Activated CD8-positive, alpha-beta memory T cell treated with anti-CD3 and anti-CD28 coated beads, Interleukin-2, amount 10 ng/mL, durations not matched to agents 7 days and 5 days (primary cell): ENCODE results near the gene SPDEF. TPM values are rescaled to one million over a fixed set of nuclear protein-coding genes. Genes with fewer than 3 reads are reported as not detected.

ENCODE experiments used
- ATAC-seq: fragments of 150-1000 bp; cut with Tn5 transposase; one replicate; pipeline ENCODE4 v1.10.0; 2021; ENCODE audit warnings: moderate library complexity
- CTCF ChIA-PET: fragments of 350-600 bp; sonication (Branson Sonifier 250); formaldehyde crosslinking; loops from one replicate; lab custom pipeline; 2021; ENCODE audit warnings: antibody characterized with exemption; lab: Charles Lee
- DNase-seq: peaks from one replicate; pipeline ENCODE4 v3.0.0-alpha.2; 2020
- H3K27ac Mint-ChIP-seq: one replicate; pipeline ENCODE4 v1.8.0; 2021; ENCODE audit warnings: mild to moderate bottlenecking, mixed read lengths
- H3K27me3 Mint-ChIP-seq: one replicate; pipeline ENCODE4 v1.8.0; 2021; ENCODE audit warnings: mixed read lengths
- H3K36me3 Mint-ChIP-seq: one replicate; pipeline ENCODE4 v1.8.0; 2021; ENCODE audit warnings: mild to moderate bottlenecking, mixed read lengths
- H3K4me1 Mint-ChIP-seq: one replicate; pipeline ENCODE4 v1.8.0; 2021; ENCODE audit warnings: mixed read lengths
- H3K4me3 Mint-ChIP-seq: one replicate; pipeline ENCODE4 v1.8.0; 2021; ENCODE audit warnings: mild to moderate bottlenecking, moderate library complexity, mixed read lengths
- H3K9me3 Mint-ChIP-seq: one replicate; pipeline ENCODE4 v1.8.0; 2022; ENCODE audit warnings: low read depth, mixed read lengths
- total RNA-seq, 2 experiments: library from RNA; stranded (reverse); gene quantifications; one replicate each; pipeline ENCODE4 v1.2.3, GENCODE V29; 2021

Gene SPDEF
- total RNA-seq, 2 experiments from 2014 or later = 0.12 TPM; not detected in 1

- Mint-ChIP-seq H3K4me3 (no peak overlapping the region), H3K36me3 (no peaks in the 10 kb centered on the region), H3K27ac (no peak overlapping the region), H3K27me3 (no peaks in the 10 kb centered on the region), H3K9me3 (no peaks in the 10 kb centered on the region), H3K4me1 (peaks cover 5% of the 10 kb centered on the region)
- ATAC-seq (no peak), DNase-seq (no peak)
- CTCF ChIA-PET = interaction anchor here (0.9 to 1.1 kb wide), 2 partner anchors 85 to 360 kb away, joined by 3 to 5 read pairs; no protein-coding TSS in a partner anchor
Observed at GRCh38 chr6:34523441-34524206, 32.5 kb downstream of the SPDEF start.

GRCh38 chr6:34522761-34523160, 33.4 kb downstream of the SPDEF start:
- H3K27ac Mint-ChIP-seq = no peak overlapping the region
- H3K27me3 Mint-ChIP-seq = no peaks in the 10 kb centered on the region
- CTCF ChIA-PET = interaction anchor here (0.9 to 1.1 kb wide), 2 partner anchors 86 to 360 kb away, joined by 3 to 5 read pairs; no protein-coding TSS in a partner anchor
- ATAC-seq (no peak), DNase-seq (no peak)
- no peak overlapping the region for H3K4me3 Mint-ChIP-seq
- no peaks in the 10 kb centered on the region for H3K9me3 Mint-ChIP-seq
- H3K36me3 Mint-ChIP-seq = no peaks in the 10 kb centered on the region
- peaks cover 5% of the 10 kb centered on the region for H3K4me1 Mint-ChIP-seq

- no peaks in the 10 kb centered on the region for H3K9me3 Mint-ChIP-seq
- no peaks in the 10 kb centered on the region for H3K27me3 Mint-ChIP-seq
- DNase-seq (no peak), ATAC-seq (no peak)
- H3K4me3 Mint-ChIP-seq = no peak overlapping the region
- CTCF ChIA-PET = no interaction called here
- no peak overlapping the region for H3K27ac Mint-ChIP-seq
- no peaks in the 10 kb centered on the region for H3K36me3 Mint-ChIP-seq
- no peaks in the 10 kb centered on the region for H3K4me1 Mint-ChIP-seq
Observed at GRCh38 chr6:34521463-34522285, 34.5 kb downstream of the SPDEF start.

GRCh38 chr6:34520645-34521462, 35.3 kb downstream of the SPDEF start:
- no peaks in the 10 kb centered on the region for H3K36me3 Mint-ChIP-seq
- H3K4me1 Mint-ChIP-seq = no peaks in the 10 kb centered on the region
- CTCF ChIA-PET = no interaction called here
- H3K27ac Mint-ChIP-seq = no peak overlapping the region
- DNase-seq = no peak
- no peaks in the 10 kb centered on the region for H3K9me3 Mint-ChIP-seq
- no peak overlapping the region for H3K4me3 Mint-ChIP-seq
- ATAC-seq = no peak
- no peaks in the 10 kb centered on the region for H3K27me3 Mint-ChIP-seq

GRCh38 chr6:34519971-34520644, 36.0 kb downstream of the SPDEF start:
- H3K4me1 Mint-ChIP-seq = no peaks in the 10 kb centered on the region

GRCh38 chr6:34518669-34519365, 37.3 kb downstream of the SPDEF start:
- Mint-ChIP-seq H3K4me3 (no peak overlapping the region), H3K4me1 (no peaks in the 10 kb centered on the region), H3K27me3 (peaks cover 2% of the 10 kb centered on the region), H3K9me3 (no peaks in the 10 kb centered on the region), H3K36me3 (no peaks in the 10 kb centered on the region), H3K27ac (no peak overlapping the region)
- no peak for ATAC-seq
- CTCF ChIA-PET = interaction anchor here (1.0 kb wide), 1 partner anchor 9 kb away, joined by 3 read pairs; no protein-coding TSS in a partner anchor
- no peak for DNase-seq

More at GRCh38 chr6:34519971-34520644, 36.0 kb downstream of the SPDEF start:
- Mint-ChIP-seq H3K9me3 (no peaks in the 10 kb centered on the region), H3K27ac (no peak overlapping the region), H3K27me3 (no peaks in the 10 kb centered on the region), H3K4me3 (no peak overlapping the region), H3K36me3 (no peaks in the 10 kb centered on the region)
- no peak for DNase-seq
- CTCF ChIA-PET = no interaction called here
- no peak for ATAC-seq

- DNase-seq = no peak
- H3K27ac Mint-ChIP-seq = no peak overlapping the region
- no peak for ATAC-seq
- no peaks in the 10 kb centered on the region for H3K9me3 Mint-ChIP-seq
- no peaks in the 10 kb centered on the region for H3K36me3 Mint-ChIP-seq
- no peaks in the 10 kb centered on the region for H3K4me1 Mint-ChIP-seq
- CTCF ChIA-PET = no interaction called here
- peaks cover 4% of the 10 kb centered on the region for H3K27me3 Mint-ChIP-seq
- H3K4me3 Mint-ChIP-seq = no peak overlapping the region
Observed at GRCh38 chr6:34517966-34518365, 38.2 kb downstream of the SPDEF start.

- no peak overlapping the region for H3K4me3 Mint-ChIP-seq
- H3K36me3 Mint-ChIP-seq = no peaks in the 10 kb centered on the region
- DNase-seq = no peak
- ATAC-seq = no peak
- H3K4me1 Mint-ChIP-seq = no peaks in the 10 kb centered on the region
- H3K27me3 Mint-ChIP-seq = peaks cover 4% of the 10 kb centered on the region
- no peaks in the 10 kb centered on the region for H3K9me3 Mint-ChIP-seq
- CTCF ChIA-PET = no interaction called here
- no peak overlapping the region for H3K27ac Mint-ChIP-seq
Observed at GRCh38 chr6:34517461-34517881, 38.7 kb downstream of the SPDEF start.

- Mint-ChIP-seq H3K9me3 (no peaks in the 10 kb centered on the region), H3K27ac (no peak overlapping the region), H3K4me3 (no peak overlapping the region), H3K36me3 (no peaks in the 10 kb centered on the region), H3K4me1 (no peaks in the 10 kb centered on the region), H3K27me3 (peaks cover 4% of the 10 kb centered on the region)
- DNase-seq (no peak), ATAC-seq (no peak)
- CTCF ChIA-PET = interaction anchor here (0.9 kb wide), 1 partner anchor 56 kb away, joined by 3 read pairs; no protein-coding TSS in a partner anchor
Observed at GRCh38 chr6:34516391-34517324, 39.5 kb downstream of the SPDEF start.

- H3K9me3 Mint-ChIP-seq = no peaks in the 10 kb centered on the region
- DNase-seq (no peak), ATAC-seq (no peak)
- no peak overlapping the region for H3K27ac Mint-ChIP-seq
- H3K27me3 Mint-ChIP-seq = peaks cover 4% of the 10 kb centered on the region
- CTCF ChIA-PET = no interaction called here
- no peaks in the 10 kb centered on the region for H3K36me3 Mint-ChIP-seq
- no peaks in the 10 kb centered on the region for H3K4me1 Mint-ChIP-seq
- H3K4me3 Mint-ChIP-seq = no peak overlapping the region
Observed at GRCh38 chr6:34515473-34516387, 40.4 kb downstream of the SPDEF start.
